Stimulated activated CD4-positive, alpha-beta T cell treated with anti-CD3 and anti-CD28 coated beads, TNF-alpha, amount 100 ng/mL, for 24 hours (primary cell): ENCODE results near the gene TBX3.

Source experiments
- DNase-seq, 3 experiments: peaks; one replicate each; pipeline ENCODE4 v3.0.0-alpha.2; 2020; ENCODE audit warnings: low read depth in 3 of 3

The TBX3 gene

GRCh38 chr12:114627393-114627792, 56.6 kb downstream of the TBX3 start:
- no peak for DNase-seq

DNA sequence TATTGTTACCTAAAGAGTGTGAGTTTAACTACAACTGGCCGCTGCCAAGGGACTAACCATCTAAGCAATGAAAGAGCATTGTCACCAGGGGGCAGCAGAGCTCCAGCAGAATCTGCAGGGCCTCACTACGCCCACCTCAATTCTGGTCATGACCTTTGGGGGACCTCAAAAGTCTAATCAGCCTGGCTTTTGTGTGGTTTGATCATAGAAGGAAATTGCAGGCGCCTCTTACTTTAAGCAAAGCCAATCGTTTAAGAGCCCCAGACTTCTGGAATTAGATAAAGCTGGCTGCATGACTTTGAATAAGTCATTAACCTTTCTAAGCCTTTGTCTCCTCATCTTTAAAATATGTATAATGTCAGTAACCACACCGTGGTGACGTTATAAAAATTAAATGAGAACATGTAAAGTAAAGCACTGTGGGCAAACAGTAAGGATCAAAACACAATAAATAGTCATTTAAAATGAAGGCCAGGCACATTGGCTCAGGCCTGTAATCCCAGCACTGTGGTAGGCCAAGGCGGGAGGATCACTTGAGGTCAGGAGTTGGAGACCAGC, 58.6 kb downstream of the TBX3 start:
- DNase-seq, result peak in 2 of 3 experiments; percentile 6 to 27

- DNase-seq, result no peak
Measured at GRCh38 chr12:114623737-114624136, 60.2 kb downstream of the TBX3 start.
